Caco-2 (cell line): Measurements from ENCODE around the gene LRFN4. TPM values are rescaled to one million over a fixed set of nuclear protein-coding genes. Genes with fewer than 3 reads are reported as not detected.

Experiments used
- BruUV-seq: library from RNA; stranded (reverse); fragments of 400-500 nt; replicated peaks from 2 replicates; lab custom pipeline; 2021; lab: Mats Ljungman, UMichigan
- CTCF ChIA-PET: fragments of 300-600 bp; sonication (Branson Sonifier 250); formaldehyde crosslinking; loops from one replicate; lab custom pipeline; 2022; ENCODE audit warnings: antibody characterized with exemption; lab: Charles Lee
- POLR2A ChIA-PET: fragments of 300-600 bp; sonication (Branson Sonifier 250); formaldehyde crosslinking; loops from one replicate; lab custom pipeline; 2022; ENCODE audit warnings: antibody characterized with exemption; lab: Charles Lee
- DNase-seq, 2 experiments: peaks; one replicate each; pipeline versions ENCODE4 v3.0.0 to v3.0.0-alpha.2; 2020 to 2022
- H3K27me3 ChIP-seq: replicated peaks from 2 replicates; pipeline ENCODE4 v1.6.0; 2011; ENCODE audit warnings: low read length; ENCODE audit not compliant: control insufficient read depth, insufficient read depth
- H3K36me3 ChIP-seq: 2 replicates; pipeline ENCODE4 v1.5.1; 2011; ENCODE audit warnings: low read length; ENCODE audit not compliant: control insufficient read depth, insufficient read depth
- H3K4me1 ChIP-seq: fragments of 250-450 bp; sonication (Bioruptor Pico); 2 replicates; pipeline ENCODE4 v1.5.1; 2020; ENCODE audit warnings: mild to moderate bottlenecking
- H3K4me3 ChIP-seq: 2 replicates; pipeline ENCODE4 v1.5.1; 2011; ENCODE audit warnings: low read depth, mild to moderate bottlenecking, control low read depth, low read length
- H3K9me3 ChIP-seq: fragments of 250-450 bp; sonication (Bioruptor Pico); 2 replicates; pipeline ENCODE4 v1.5.1; 2020; ENCODE audit warnings: mild to moderate bottlenecking, moderate library complexity
- H3K27ac Mint-ChIP-seq: one replicate; pipeline ENCODE4 v1.8.0; 2022; ENCODE audit warnings: mixed read lengths; ENCODE audit not compliant: unreplicated experiment
- H3K27me3 Mint-ChIP-seq: one replicate; pipeline ENCODE4 v1.8.0; 2022; ENCODE audit warnings: mixed read lengths; ENCODE audit not compliant: insufficient read depth, unreplicated experiment
- H3K36me3 Mint-ChIP-seq: one replicate; pipeline ENCODE4 v1.8.0; 2022; ENCODE audit warnings: mild to moderate bottlenecking, mixed read lengths; ENCODE audit not compliant: insufficient read depth, unreplicated experiment
- H3K4me1 Mint-ChIP-seq: one replicate; pipeline ENCODE4 v1.8.0; 2022; ENCODE audit warnings: low read depth, mixed read lengths; ENCODE audit not compliant: unreplicated experiment
- H3K4me3 Mint-ChIP-seq: one replicate; pipeline ENCODE4 v1.8.0; 2022; ENCODE audit warnings: mild to moderate bottlenecking, moderate library complexity, mixed read lengths; ENCODE audit not compliant: unreplicated experiment
- H3K9me3 Mint-ChIP-seq: one replicate; pipeline ENCODE4 v1.8.0; 2022; ENCODE audit warnings: mixed read lengths; ENCODE audit not compliant: unreplicated experiment
- intact Hi-C: fragments of 100-400 bp; cut with micrococcal nuclease; formaldehyde crosslinking; loops from one replicate; pipeline ENCODE4 v1.10.0; 2022; ENCODE audit not compliant: unreplicated experiment
- total RNA-seq: library from RNA; stranded (reverse); gene quantifications from 2 replicates; pipeline ENCODE4 v1.2.3, GENCODE V29; 2022
- TF ChIP-seq, protein P1 (sequence below), 2 experiments: fragments of 200-600 bp in 1 of 2; IDR thresholded peaks; 1 replicate in 1 of 2; 2 replicates in 1 of 2; pipeline versions ENCODE4 v1.5.1 to v1.8.0; 2011 to 2022; ENCODE audit warnings: antibody characterized with exemption in 1 of 2, control low read depth in 1 of 2, inconsistent platforms in 1 of 2, low read depth in 1 of 2, low read length in 1 of 2, mild to moderate bottlenecking in 1 of 2, moderate library complexity in 1 of 2; ENCODE audit not compliant: insufficient read depth in 1 of 2, severe bottlenecking in 1 of 2, unreplicated experiment in 1 of 2

LRFN4 gene
- total RNA-seq, 1 experiment from 2014 or later = 14.1 TPM

DNA sequence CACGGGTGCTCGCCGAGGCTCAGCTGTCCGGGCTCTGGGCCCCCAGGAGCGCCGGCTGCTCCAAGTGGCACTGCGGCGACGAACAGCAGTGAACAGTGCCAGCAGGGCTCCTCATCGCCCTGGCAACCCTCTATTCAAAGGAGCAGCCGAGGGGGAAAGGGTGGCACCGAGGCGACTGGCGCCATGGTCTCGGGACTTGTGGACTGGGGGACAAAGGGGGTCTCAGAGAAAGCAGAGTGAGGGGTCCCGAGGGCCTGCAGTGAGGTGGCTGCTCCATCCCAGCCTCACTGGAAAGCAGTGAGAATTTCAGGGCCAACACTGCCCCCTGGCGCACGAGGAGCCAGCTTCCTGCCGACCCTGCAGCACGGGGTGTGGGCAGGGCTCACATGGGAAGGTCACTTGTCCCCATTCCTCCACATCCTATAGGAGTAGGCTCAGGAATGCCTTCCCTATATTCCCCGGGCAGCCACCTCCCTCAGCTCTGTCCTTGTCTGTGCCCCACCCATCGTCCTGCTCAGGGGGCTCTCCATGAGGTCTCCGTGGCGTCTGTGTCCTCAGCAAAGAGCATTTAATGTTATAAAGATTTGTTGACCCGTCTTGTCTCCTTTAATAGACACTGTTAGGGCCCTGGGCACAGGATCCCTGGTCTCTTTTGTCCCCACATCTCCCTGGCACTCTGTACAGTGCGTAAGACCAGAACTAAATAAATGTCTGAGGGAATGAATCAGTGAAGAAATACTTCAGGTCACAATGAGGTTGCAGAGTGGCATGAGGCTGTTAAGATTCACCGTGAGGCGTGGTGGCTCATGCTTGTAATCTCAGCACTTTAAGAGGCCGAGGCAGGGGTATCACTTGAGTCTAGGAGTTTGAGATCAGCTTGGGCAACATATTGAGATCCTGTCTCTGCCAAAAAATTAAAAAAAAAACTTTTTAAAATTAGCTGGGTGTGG is 26.4 kb downstream of the LRFN4 start:
- H3K4me3 ChIP-seq = no peak overlapping the region
- H3K9me3 ChIP-seq = no peaks in the 10 kb centered on the region
- intact Hi-C loops = loop anchor here (1.0 kb wide), 1 partner anchor 189 kb away; no protein-coding TSS in a partner anchor
- no peaks in the 10 kb centered on the region; the same call in 1 of the 2 replicates for H3K4me1 ChIP-seq
- no peaks in the 10 kb centered on the region for H3K36me3 ChIP-seq
- Mint-ChIP-seq H3K9me3 (no peaks in the 10 kb centered on the region), H3K27me3 (no peaks in the 10 kb centered on the region), H3K27ac (no peak overlapping the region), H3K4me3 (no peak overlapping the region), H3K36me3 (no peaks in the 10 kb centered on the region), H3K4me1 (peaks cover 6% of the 10 kb centered on the region)
- DNase-seq = peak; percentile 75 to 83
- POLR2A ChIA-PET = no interaction called here
- CTCF ChIA-PET = interaction anchor here (1.0 to 1.3 kb wide), 2 partner anchors 10 to 28 kb away, joined by 3 to 4 read pairs; no protein-coding TSS in a partner anchor
- TF ChIP-seq, protein P1, sequence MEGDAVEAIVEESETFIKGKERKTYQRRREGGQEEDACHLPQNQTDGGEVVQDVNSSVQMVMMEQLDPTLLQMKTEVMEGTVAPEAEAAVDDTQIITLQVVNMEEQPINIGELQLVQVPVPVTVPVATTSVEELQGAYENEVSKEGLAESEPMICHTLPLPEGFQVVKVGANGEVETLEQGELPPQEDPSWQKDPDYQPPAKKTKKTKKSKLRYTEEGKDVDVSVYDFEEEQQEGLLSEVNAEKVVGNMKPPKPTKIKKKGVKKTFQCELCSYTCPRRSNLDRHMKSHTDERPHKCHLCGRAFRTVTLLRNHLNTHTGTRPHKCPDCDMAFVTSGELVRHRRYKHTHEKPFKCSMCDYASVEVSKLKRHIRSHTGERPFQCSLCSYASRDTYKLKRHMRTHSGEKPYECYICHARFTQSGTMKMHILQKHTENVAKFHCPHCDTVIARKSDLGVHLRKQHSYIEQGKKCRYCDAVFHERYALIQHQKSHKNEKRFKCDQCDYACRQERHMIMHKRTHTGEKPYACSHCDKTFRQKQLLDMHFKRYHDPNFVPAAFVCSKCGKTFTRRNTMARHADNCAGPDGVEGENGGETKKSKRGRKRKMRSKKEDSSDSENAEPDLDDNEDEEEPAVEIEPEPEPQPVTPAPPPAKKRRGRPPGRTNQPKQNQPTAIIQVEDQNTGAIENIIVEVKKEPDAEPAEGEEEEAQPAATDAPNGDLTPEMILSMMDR (IDR thresholded peaks at IDR 0.05; ENCODE audit: insufficient read depth in 1 of 2, low read depth in 1 of 2, low read length in 1 of 2, severe bottlenecking in 1 of 2, unreplicated experiment in 1 of 2) = peak; percentile 73 to 81
- no TSS peak for BruUV-seq
- H3K27me3 ChIP-seq = no peaks in the 10 kb centered on the region

DNA sequence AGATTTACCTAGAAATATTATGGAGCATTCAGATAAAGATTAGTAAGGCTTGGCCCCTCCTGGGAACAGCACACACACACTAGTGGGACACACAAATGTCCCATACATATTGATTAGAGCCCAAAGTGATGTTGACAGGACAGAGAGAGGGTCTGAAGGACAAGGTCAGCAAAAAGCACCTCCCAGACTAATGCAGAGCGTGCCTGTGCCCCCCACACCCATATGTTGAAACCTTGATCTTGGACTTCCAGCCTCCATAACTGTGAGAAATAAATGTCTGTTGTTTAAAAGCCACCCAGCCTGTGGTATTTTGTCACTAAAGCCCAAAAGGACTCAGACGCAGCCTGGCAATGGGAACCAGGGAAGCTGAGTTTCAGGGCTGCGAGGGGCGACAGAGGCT is 27.6 kb downstream of the LRFN4 start:
- ChIA-PET POLR2A (interaction anchor here (0.6 kb wide), 1 partner anchor 414 kb away, joined by 4 read pairs; no protein-coding TSS in a partner anchor), CTCF (no interaction called here)

DNA sequence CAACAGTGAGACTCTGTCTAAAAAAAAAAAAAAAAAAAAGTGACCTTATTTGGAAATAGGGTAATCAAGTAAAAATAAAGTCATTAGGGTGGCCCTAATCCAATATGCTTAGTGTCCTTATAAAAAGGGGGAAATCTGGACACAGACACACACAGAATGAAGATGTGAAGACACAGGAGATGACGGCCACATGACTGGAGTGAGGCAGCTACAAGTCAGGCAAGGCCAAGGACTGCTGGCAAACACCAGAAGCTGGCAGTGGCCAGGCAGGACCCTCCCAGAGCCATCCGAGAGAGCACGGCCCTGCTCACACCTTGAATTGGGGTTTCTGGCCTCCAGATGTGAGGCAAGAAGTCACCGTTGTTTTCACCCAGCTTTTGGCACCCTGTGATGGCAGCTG is 28.6 kb downstream of the LRFN4 start:
- H3K27ac Mint-ChIP-seq = no peak overlapping the region
- ChIA-PET CTCF (no interaction called here), POLR2A (interaction anchor here (0.8 kb wide), 1 partner anchor 269 kb away, joined by 8 read pairs; the partner anchor contains the start of gene RBM14)
- Histone ChIP-seq H3K27me3 (no peaks in the 10 kb centered on the region), H3K9me3 (no peaks in the 10 kb centered on the region), H3K4me3 (no peak overlapping the region), H3K4me1 (no peaks in the 10 kb centered on the region; the same call in 1 of the 2 replicates), H3K36me3 (no peaks in the 10 kb centered on the region)
- peaks cover 6% of the 10 kb centered on the region for H3K4me1 Mint-ChIP-seq
- intact Hi-C loops = no loop called here
- DNase-seq = no peak
- no TSS peak for BruUV-seq
- H3K9me3 Mint-ChIP-seq = no peaks in the 10 kb centered on the region
- H3K4me3 Mint-ChIP-seq = no peak overlapping the region
- H3K36me3 Mint-ChIP-seq = no peaks in the 10 kb centered on the region
- TF ChIP-seq, protein P1 (IDR thresholded peaks at IDR 0.05; ENCODE audit: insufficient read depth in 1 of 2, low read depth in 1 of 2, low read length in 1 of 2, severe bottlenecking in 1 of 2, unreplicated experiment in 1 of 2) = no peak
- H3K27me3 Mint-ChIP-seq = no peaks in the 10 kb centered on the region

More for the DNA sequence above, 27.6 kb downstream of the LRFN4 start:
- Mint-ChIP-seq H3K27ac (no peak overlapping the region), H3K27me3 (no peaks in the 10 kb centered on the region), H3K9me3 (no peaks in the 10 kb centered on the region), H3K4me1 (peaks cover 6% of the 10 kb centered on the region), H3K4me3 (no peak overlapping the region), H3K36me3 (no peaks in the 10 kb centered on the region)
- intact Hi-C loops = no loop called here
- Histone ChIP-seq H3K4me1 (no peaks in the 10 kb centered on the region; the same call in 1 of the 2 replicates), H3K4me3 (no peak overlapping the region), H3K27me3 (no peaks in the 10 kb centered on the region), H3K36me3 (no peaks in the 10 kb centered on the region), H3K9me3 (no peaks in the 10 kb centered on the region)
- TF ChIP-seq, protein P1 (IDR thresholded peaks at IDR 0.05; ENCODE audit: insufficient read depth in 1 of 2, low read depth in 1 of 2, low read length in 1 of 2, severe bottlenecking in 1 of 2, unreplicated experiment in 1 of 2) = no peak
- DNase-seq = no peak
- no TSS peak for BruUV-seq
